ENCODE results near the gene SCAP. TPM values are rescaled to one million over a fixed set of nuclear protein-coding genes. Genes with fewer than 3 reads are reported as not detected.

Gene SCAP
- total RNA-seq, 1 donor from 2014 or later: 84.7 TPM

DNA sequence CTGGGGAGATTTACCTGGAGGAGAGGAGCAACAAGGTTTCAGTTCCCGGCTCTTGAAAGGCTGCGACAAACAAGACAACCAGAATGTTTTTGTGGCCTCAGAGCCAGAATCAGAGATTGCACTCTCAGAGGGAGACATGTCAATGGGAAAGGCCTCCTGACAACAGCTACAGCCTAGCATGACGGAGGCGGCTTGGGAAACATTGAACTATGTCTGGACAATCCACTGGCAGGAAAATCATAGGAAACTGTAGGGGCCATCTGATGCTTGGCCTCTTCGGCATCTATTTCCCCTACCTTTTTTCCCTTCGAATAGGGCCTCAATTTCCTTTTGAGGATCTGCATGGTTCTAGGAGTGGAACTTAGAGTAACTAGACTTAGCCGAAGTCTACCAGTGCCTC lies 108.1 kb downstream of the SCAP start:
- TF ChIP-seq POLR2AphosphoS5 (IDR thresholded peaks at IDR 0.05; ENCODE audit: insufficient read depth in 1 of 2, low read depth in 1 of 2) (no peak), POLR2A (IDR thresholded peaks at IDR 0.05) (no peak)
- TF ChIP-seq, protein P1, sequence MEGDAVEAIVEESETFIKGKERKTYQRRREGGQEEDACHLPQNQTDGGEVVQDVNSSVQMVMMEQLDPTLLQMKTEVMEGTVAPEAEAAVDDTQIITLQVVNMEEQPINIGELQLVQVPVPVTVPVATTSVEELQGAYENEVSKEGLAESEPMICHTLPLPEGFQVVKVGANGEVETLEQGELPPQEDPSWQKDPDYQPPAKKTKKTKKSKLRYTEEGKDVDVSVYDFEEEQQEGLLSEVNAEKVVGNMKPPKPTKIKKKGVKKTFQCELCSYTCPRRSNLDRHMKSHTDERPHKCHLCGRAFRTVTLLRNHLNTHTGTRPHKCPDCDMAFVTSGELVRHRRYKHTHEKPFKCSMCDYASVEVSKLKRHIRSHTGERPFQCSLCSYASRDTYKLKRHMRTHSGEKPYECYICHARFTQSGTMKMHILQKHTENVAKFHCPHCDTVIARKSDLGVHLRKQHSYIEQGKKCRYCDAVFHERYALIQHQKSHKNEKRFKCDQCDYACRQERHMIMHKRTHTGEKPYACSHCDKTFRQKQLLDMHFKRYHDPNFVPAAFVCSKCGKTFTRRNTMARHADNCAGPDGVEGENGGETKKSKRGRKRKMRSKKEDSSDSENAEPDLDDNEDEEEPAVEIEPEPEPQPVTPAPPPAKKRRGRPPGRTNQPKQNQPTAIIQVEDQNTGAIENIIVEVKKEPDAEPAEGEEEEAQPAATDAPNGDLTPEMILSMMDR (IDR thresholded peaks at IDR 0.05): no peak
- Histone ChIP-seq H3K27me3 (no peaks in the 10 kb centered on the region), H3K4me1 (peaks cover 7% of the 10 kb centered on the region), H3K4me3 (no peak overlapping the region), H3K27ac (no peak overlapping the region), H3K9me3 (no peaks in the 10 kb centered on the region), H3K36me3 (no peaks in the 10 kb centered on the region)
- intact Hi-C loops (cut with DNase I): no loop called here
- no peak for DNase-seq (ENCODE audit: extremely low spot score in 2 of 2)

DNA sequence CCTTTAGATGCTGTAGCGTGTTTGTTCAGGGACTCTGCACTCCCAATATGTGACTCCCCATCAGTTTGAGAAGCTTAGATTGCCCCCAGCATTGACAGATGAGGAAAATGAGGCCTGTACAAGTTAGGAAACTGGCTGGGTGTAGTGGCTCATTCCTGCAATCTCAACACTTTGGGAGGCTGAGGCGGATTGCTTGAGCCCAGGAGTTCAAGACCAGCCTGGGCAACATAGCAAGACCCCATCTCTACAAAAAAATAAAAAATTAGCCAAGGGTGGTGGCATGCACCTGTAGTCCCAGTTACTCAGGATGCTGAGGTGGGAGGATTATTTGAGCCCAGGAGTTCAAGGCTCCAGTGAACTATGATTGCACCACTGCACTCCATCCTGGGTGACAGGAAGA lies 108.9 kb downstream of the SCAP start:
- intact Hi-C loops (cut with DNase I): no loop called here
- TF ChIP-seq POLR2A (IDR thresholded peaks at IDR 0.05) (no peak), POLR2AphosphoS5 (IDR thresholded peaks at IDR 0.05; ENCODE audit: insufficient read depth in 1 of 2, low read depth in 1 of 2) (no peak)
- TF ChIP-seq, protein P1 (IDR thresholded peaks at IDR 0.05): no peak
- no peaks in the 10 kb centered on the region for H3K9me3 ChIP-seq
- H3K36me3 ChIP-seq: no peaks in the 10 kb centered on the region
- no peak overlapping the region for H3K27ac ChIP-seq
- no peak for DNase-seq (ENCODE audit: extremely low spot score in 2 of 2)
- no peaks in the 10 kb centered on the region for H3K27me3 ChIP-seq
- no peak overlapping the region for H3K4me3 ChIP-seq
- H3K4me1 ChIP-seq: peaks cover 7% of the 10 kb centered on the region

DNA sequence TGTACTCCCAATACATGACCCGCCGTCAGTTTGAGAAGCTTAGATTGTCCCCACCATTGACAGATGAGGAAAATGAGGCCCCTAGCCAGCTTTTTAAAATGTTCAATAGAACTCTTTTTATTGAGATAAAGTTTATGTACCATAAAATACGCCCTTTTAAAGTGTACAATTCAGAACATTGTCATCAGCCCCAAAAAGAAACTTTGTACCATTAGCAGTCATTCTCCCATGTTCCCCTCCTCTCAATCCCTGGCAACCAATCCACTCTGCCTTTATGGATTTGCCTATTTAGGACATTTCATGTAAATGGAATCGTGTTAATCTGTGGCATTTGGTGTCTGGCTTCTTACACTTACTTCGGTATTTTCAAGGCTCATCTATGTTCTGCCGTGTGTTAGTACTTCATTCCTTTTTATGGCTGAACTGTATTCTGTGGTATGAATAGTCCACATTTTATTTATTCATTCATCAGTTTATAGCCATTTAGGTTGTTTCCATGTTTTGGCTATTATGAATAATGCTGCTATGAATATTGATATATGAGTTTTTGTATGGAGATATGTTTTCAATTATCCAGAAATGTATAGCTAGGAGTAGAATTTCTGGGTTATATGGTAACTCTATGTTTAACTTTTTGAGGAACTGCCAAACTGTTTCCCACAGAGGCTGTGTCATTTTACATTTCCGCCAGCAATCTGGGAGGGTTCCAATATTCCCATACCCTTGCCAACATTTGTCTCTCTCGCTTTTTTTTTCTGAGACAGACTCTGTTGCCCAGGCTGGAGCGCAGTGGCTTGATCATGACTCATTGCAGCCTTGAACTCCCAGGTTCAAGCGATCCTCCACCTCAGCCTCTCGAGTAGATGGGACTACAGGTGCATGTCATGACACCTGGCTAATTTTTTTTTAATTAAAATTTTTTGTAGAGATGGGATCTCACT lies 110.3 kb downstream of the SCAP start:
- TF ChIP-seq POLR2AphosphoS5 (IDR thresholded peaks at IDR 0.05; ENCODE audit: insufficient read depth in 1 of 2, low read depth in 1 of 2) (no peak), POLR2A (IDR thresholded peaks at IDR 0.05) (no peak)
- TF ChIP-seq, protein P1 (IDR thresholded peaks at IDR 0.05): no peak
- H3K4me1 ChIP-seq: peaks cover 7% of the 10 kb centered on the region
- H3K27me3 ChIP-seq: no peaks in the 10 kb centered on the region
- no peak overlapping the region for H3K4me3 ChIP-seq
- H3K36me3 ChIP-seq: no peaks in the 10 kb centered on the region
- H3K9me3 ChIP-seq: no peaks in the 10 kb centered on the region
- intact Hi-C loops (cut with DNase I): no loop called here
- no peak overlapping the region for H3K27ac ChIP-seq
- DNase-seq (ENCODE audit: extremely low spot score in 2 of 2): no peak

Small RNA genes lying within 50 kb of the gene (small RNA-seq; reads per million reads assigned to genes)
- gene AC099778.2: not detected

Other genes starting within 250 kb of the SCAP start
- gene KIF9, start 193.1 kb downstream of the SCAP start, total RNA-seq: 0.98 TPM
- gene KLHL18, start 193.0 kb downstream of the SCAP start, total RNA-seq: 10.1 TPM
- gene PTPN23, start 94.9 kb downstream of the SCAP start, total RNA-seq: 30.2 TPM
- 22.1 TPM for gene ELP6, start 37.8 kb upstream of the SCAP start, total RNA-seq
- 0.98 TPM for gene CSPG5, start 102.9 kb upstream of the SCAP start, total RNA-seq

Measured in vagina (tissue), 2 donors.